Liver (tissue), 9 donors: ENCODE measurements around the gene TNFSF12. TPM values are rescaled to one million over a fixed set of nuclear protein-coding genes. Genes with fewer than 3 reads are reported as not detected.

Experiments
- DNase-seq: peaks from one replicate; pipeline ENCODE4 v3.0.0-alpha.2; 2017; ENCODE audit warnings: low spot score
- H3K27ac ChIP-seq, 2 donors: one replicate each; pipeline ENCODE4 v1.7.0; 2013; ENCODE audit warnings: inconsistent platforms in 2 of 2, low read length in 2 of 2, control low read depth in 1 of 2, low read depth in 1 of 2, mild to moderate bottlenecking in 1 of 2
- H3K27me3 ChIP-seq, 4 donors: one replicate each; pipeline versions ENCODE4 v1.6.1 to v1.7.0; 2013; ENCODE audit warnings: low read length in 3 of 4, inconsistent platforms in 1 of 4, mild to moderate bottlenecking in 1 of 4, moderate library complexity in 1 of 4; ENCODE audit not compliant: control insufficient read depth in 4 of 4, insufficient read depth in 4 of 4
- H3K36me3 ChIP-seq, 4 donors: one replicate each; pipeline versions ENCODE4 v1.6.1 to v1.7.0; 2013; ENCODE audit warnings: low read length in 3 of 4, mild to moderate bottlenecking in 3 of 4, low read depth in 1 of 4, moderate library complexity in 1 of 4; ENCODE audit not compliant: control insufficient read depth in 4 of 4, insufficient read depth in 3 of 4
- H3K4me1 ChIP-seq, 4 donors: one replicate each; pipeline versions ENCODE4 v1.6.1 to v1.7.0; 2013; ENCODE audit warnings: low read length in 3 of 4, mild to moderate bottlenecking in 3 of 4, moderate library complexity in 1 of 4; ENCODE audit not compliant: control insufficient read depth in 4 of 4, insufficient read depth in 4 of 4
- H3K4me3 ChIP-seq, 3 donors: one replicate each; pipeline versions ENCODE4 v1.6.1 to v1.7.0; 2013; ENCODE audit warnings: low read length in 3 of 3, control low read depth in 1 of 3, low read depth in 1 of 3, mild to moderate bottlenecking in 1 of 3
- H3K9ac ChIP-seq, 2 donors: one replicate each; pipeline ENCODE4 v1.7.0; 2013; ENCODE audit warnings: low read length in 2 of 2, mild to moderate bottlenecking in 2 of 2, moderate library complexity in 2 of 2, control low read depth in 1 of 2, low read depth in 1 of 2
- H3K9me3 ChIP-seq, 4 donors: one replicate each; pipeline versions ENCODE4 v1.6.1 to v1.7.0; 2013; ENCODE audit warnings: low read length in 3 of 4; ENCODE audit not compliant: control insufficient read depth in 4 of 4
- ATF3 ChIP-seq: IDR thresholded peaks from 2 replicates; pipeline ENCODE4 v1.6.1; 2016; ENCODE audit warnings: antibody characterized with exemption
- CTCF ChIP-seq: fragments of 150-350 bp; IDR thresholded peaks from 2 replicates; pipeline ENCODE4 v1.5.1; 2017; ENCODE audit warnings: improper control_type of control experiment, low read depth, low read length; ENCODE audit not compliant: missing input control
- EGR1 ChIP-seq, 2 donors: IDR thresholded peaks; 2 replicates each; pipeline ENCODE4 v1.6.1; 2016 to 2018; ENCODE audit warnings: antibody characterized with exemption in 2 of 2, low read depth in 2 of 2
- FOXA1 ChIP-seq: IDR thresholded peaks from 2 replicates; pipeline ENCODE4 v1.6.1; 2016; ENCODE audit warnings: antibody characterized with exemption
- FOXA2 ChIP-seq: IDR thresholded peaks from 2 replicates; pipeline ENCODE4 v1.6.1; 2016; ENCODE audit warnings: antibody characterized with exemption
- GABPA ChIP-seq, 2 donors: IDR thresholded peaks in 1 of 2; conservative IDR thresholded peaks in 1 of 2; 2 replicates each; pipeline ENCODE4 v1.6.1; 2016; ENCODE audit warnings: antibody characterized with exemption in 2 of 2, mild to moderate bottlenecking in 1 of 2, moderate library complexity in 1 of 2
- HNF4A ChIP-seq, 2 donors: conservative IDR thresholded peaks; 2 replicates each; pipeline ENCODE4 v1.6.1; 2016; ENCODE audit warnings: antibody characterized with exemption in 2 of 2, mild to moderate bottlenecking in 2 of 2
- HNF4G ChIP-seq: IDR thresholded peaks from 2 replicates; pipeline ENCODE4 v1.6.1; 2016; ENCODE audit warnings: antibody characterized with exemption
- JUND ChIP-seq, 2 donors: IDR thresholded peaks; 2 replicates each; pipeline ENCODE4 v1.6.1; 2016; ENCODE audit warnings: antibody characterized with exemption in 2 of 2
- MAX ChIP-seq: IDR thresholded peaks from 2 replicates; pipeline ENCODE4 v1.6.1; 2016; ENCODE audit warnings: antibody characterized with exemption
- NR2F2 ChIP-seq: IDR thresholded peaks from 2 replicates; pipeline ENCODE4 v1.6.1; 2016; ENCODE audit warnings: antibody characterized with exemption
- RAD21 ChIP-seq, 2 donors: IDR thresholded peaks; 2 replicates each; pipeline ENCODE4 v1.6.1; 2016; ENCODE audit warnings: antibody characterized with exemption in 2 of 2, mild to moderate bottlenecking in 2 of 2
- REST ChIP-seq: IDR thresholded peaks from 2 replicates; pipeline ENCODE4 v1.6.1; 2016; ENCODE audit warnings: antibody characterized with exemption, mild to moderate bottlenecking
- RXRA ChIP-seq, 2 donors: IDR thresholded peaks; 2 replicates each; pipeline ENCODE4 v1.6.1; 2017 to 2018; ENCODE audit warnings: antibody characterized with exemption in 2 of 2, mild to moderate bottlenecking in 1 of 2
- SP1 ChIP-seq: IDR thresholded peaks from 2 replicates; pipeline ENCODE4 v1.6.1; 2018; ENCODE audit warnings: antibody characterized with exemption, mild to moderate bottlenecking
- TAF1 ChIP-seq: conservative IDR thresholded peaks from 2 replicates; pipeline ENCODE4 v1.6.1; 2016; ENCODE audit warnings: antibody characterized with exemption, mild to moderate bottlenecking
- YY1 ChIP-seq: IDR thresholded peaks from 2 replicates; pipeline ENCODE4 v1.6.1; 2016; ENCODE audit warnings: antibody characterized with exemption, mild to moderate bottlenecking
- ZBTB33 ChIP-seq: IDR thresholded peaks from 2 replicates; pipeline ENCODE4 v1.6.1; 2016; ENCODE audit warnings: antibody characterized with exemption
- WGBS: extraction: QIAGEN DNeasy Blood & Tissue Kit; methylation state at CpG from one replicate; pipeline ENCODE4 v1.1.7; 2013; 5-methylcytosine and 5-hydroxymethylcytosine counted together
- polyA plus RNA-seq, 2 donors: library from polyadenylated mRNA; stranded (reverse) in 1 of 2; unstranded in 1 of 2; fragments of 200-250 nt in 1 of 2; fragments of >200 nt in 1 of 2; fragmentation: Nextera tagmentation in 1 of 2; extraction: Ambion mirVana in 1 of 2; gene quantifications; one replicate each; pipeline versions ENCODE4 v1.2.1 to v1.2.3, GENCODE V29; 2013 to 2015
- total RNA-seq, 2 donors: library from RNA; depleted of rRNA; stranded (reverse); fragments of >200 nt; gene quantifications; one replicate each; pipeline ENCODE4 v1.2.3, GENCODE V29; 2014
- donor health status: healthy.
- donor health status: healthy.
- donor health status: healthy.
- donor health status: healthy.
- donor health status: healthy.

TNFSF12 gene
- total and polyA plus RNA-seq, 4 donors: 4.2 to 13.1 (median 5.4) TPM

GRCh38 chr17:7512824-7513540 is 35.9 kb upstream of the TNFSF12 start:
- Histone ChIP-seq H3K36me3 (peaks cover 10 to 59% (median 47%) of the 10 kb centered on the region in 4 donors), H3K4me3 (no peak overlapping the region), H3K27me3 (no peaks in the 10 kb centered on the region), H3K27ac (no peak overlapping the region), H3K9me3 (no peaks in the 10 kb centered on the region), H3K4me1 (peaks cover 0 to 5% (median 1%) of the 10 kb centered on the region in 4 donors), H3K9ac (no peak overlapping the region)
- no peak for TF ChIP-seq REST
- no peak for TF ChIP-seq RAD21 (IDR thresholded peaks at IDR 0.05)
- TF ChIP-seq EGR1 (IDR thresholded peaks at IDR 0.05; ENCODE audit: low read depth in 2 of 2): no peak
- no peak for TF ChIP-seq JUND (IDR thresholded peaks at IDR 0.05)
- TF ChIP-seq TAF1: no peak
- no peak for TF ChIP-seq HNF4G
- TF ChIP-seq GABPA (IDR thresholded peaks at IDR 0.05 in 1 of 2, conservative IDR thresholded peaks at IDR 0.05 in 1 of 2): no peak
- no peak for TF ChIP-seq FOXA2
- no peak for TF ChIP-seq ATF3
- no peak for TF ChIP-seq CTCF
- TF ChIP-seq RXRA (IDR thresholded peaks at IDR 0.05): no peak
- TF ChIP-seq YY1: no peak
- TF ChIP-seq SP1: no peak
- TF ChIP-seq NR2F2: no peak
- no peak for TF ChIP-seq ZBTB33
- no peak for TF ChIP-seq MAX
- no peak for TF ChIP-seq HNF4A (conservative IDR thresholded peaks at IDR 0.05)
- no peak for TF ChIP-seq FOXA1
- 90% methylated on average over 20 of the region's 20 CpGs for WGBS
- no peak for DNase-seq
